Progenitor cell of endocrine pancreas (in vitro differentiated cells): Measurements from ENCODE around the gene ZBTB47. TPM values are rescaled to one million over a fixed set of nuclear protein-coding genes. Genes with fewer than 3 reads are reported as not detected.

Experiments
- DNase-seq: peaks from one replicate; pipeline ENCODE4 v3.0.0; 2021; ENCODE audit warnings: low spot score; ENCODE audit not compliant: unreplicated experiment
- H3K27ac Mint-ChIP-seq: 2 replicates; pipeline ENCODE4 v1.8.0; 2021; ENCODE audit warnings: mild to moderate bottlenecking, moderate library complexity, mixed read lengths
- H3K27me3 Mint-ChIP-seq: 2 replicates; pipeline ENCODE4 v1.8.0; 2021; ENCODE audit warnings: mixed read lengths
- H3K36me3 Mint-ChIP-seq: 2 replicates; pipeline ENCODE4 v1.8.0; 2022; ENCODE audit warnings: mixed read lengths; ENCODE audit not compliant: insufficient read depth
- H3K4me1 Mint-ChIP-seq: 2 replicates; pipeline ENCODE4 v1.8.0; 2021; ENCODE audit warnings: low read depth, mixed read lengths
- H3K4me3 Mint-ChIP-seq: 2 replicates; pipeline ENCODE4 v1.8.0; 2021; ENCODE audit warnings: low read depth, mild to moderate bottlenecking, moderate library complexity, mixed read lengths
- H3K9me3 Mint-ChIP-seq: 2 replicates; pipeline ENCODE4 v1.8.0; 2021; ENCODE audit warnings: low read depth, mixed read lengths
- total RNA-seq: library from RNA; stranded (reverse); gene quantifications from 2 replicates; pipeline ENCODE4 v1.2.1, GENCODE V29; 2021
- TF ChIP-seq, protein P1 (sequence below): fragments of 200-600 bp; sonication (generic); IDR thresholded peaks from one replicate; pipeline ENCODE4 v1.5.0; 2021; ENCODE audit warnings: antibody characterized with exemption, mild to moderate bottlenecking; ENCODE audit not compliant: unreplicated experiment

The ZBTB47 gene
- total RNA-seq, 1 donor from 2014 or later, result 9.7 TPM

DNA sequence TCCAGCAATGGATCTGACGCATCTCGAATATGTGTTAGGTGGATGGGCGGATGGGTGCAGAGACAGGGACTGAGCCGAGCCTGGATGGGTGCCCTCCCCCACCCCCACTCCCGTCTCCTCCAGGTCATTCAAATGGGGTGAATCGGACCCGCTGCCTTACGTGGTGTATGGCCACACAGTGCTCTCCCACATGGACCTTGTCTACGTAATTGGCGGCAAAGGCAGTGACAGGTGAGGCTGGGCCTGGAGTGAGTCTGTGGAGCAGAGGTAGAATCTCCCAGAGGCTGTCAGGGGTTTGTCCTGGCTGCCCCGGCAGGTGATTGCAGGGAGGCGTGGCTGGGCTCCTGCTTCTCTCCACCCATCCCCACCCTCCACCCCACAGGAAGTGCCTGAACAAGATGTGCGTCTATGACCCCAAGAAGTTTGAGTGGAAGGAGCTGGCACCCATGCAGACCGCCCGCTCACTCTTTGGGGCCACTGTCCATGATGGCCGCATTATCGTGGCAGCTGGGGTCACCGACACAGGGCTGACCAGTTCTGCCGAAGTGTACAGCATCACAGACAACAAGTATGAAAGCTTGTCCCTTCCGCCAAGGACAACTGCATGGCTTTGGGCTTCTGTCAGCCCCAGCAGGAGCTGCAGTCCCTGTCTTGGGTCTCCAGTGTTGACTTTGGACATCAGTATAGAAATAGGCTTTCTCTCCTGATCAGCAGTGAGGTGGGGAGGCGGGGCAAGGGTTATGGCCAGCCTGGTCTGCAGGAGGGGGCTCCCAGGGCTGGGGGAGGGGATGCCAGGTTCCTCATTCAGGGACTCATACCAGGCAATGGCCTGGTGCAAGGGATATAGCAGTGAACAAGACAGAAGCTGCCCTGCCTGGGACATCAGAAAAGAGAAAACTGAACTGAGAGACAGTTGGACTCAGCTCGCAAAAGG is 35.3 kb downstream of the ZBTB47 start:
- no peak overlapping the region for H3K4me3 Mint-ChIP-seq
- no peaks in the 10 kb centered on the region for H3K36me3 Mint-ChIP-seq
- TF ChIP-seq, protein P1, sequence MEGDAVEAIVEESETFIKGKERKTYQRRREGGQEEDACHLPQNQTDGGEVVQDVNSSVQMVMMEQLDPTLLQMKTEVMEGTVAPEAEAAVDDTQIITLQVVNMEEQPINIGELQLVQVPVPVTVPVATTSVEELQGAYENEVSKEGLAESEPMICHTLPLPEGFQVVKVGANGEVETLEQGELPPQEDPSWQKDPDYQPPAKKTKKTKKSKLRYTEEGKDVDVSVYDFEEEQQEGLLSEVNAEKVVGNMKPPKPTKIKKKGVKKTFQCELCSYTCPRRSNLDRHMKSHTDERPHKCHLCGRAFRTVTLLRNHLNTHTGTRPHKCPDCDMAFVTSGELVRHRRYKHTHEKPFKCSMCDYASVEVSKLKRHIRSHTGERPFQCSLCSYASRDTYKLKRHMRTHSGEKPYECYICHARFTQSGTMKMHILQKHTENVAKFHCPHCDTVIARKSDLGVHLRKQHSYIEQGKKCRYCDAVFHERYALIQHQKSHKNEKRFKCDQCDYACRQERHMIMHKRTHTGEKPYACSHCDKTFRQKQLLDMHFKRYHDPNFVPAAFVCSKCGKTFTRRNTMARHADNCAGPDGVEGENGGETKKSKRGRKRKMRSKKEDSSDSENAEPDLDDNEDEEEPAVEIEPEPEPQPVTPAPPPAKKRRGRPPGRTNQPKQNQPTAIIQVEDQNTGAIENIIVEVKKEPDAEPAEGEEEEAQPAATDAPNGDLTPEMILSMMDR, result no peak
- peaks cover 14% of the 10 kb centered on the region for H3K27me3 Mint-ChIP-seq
- no peak overlapping the region for H3K27ac Mint-ChIP-seq
- no peaks in the 10 kb centered on the region for H3K9me3 Mint-ChIP-seq
- no peaks in the 10 kb centered on the region for H3K4me1 Mint-ChIP-seq
- no peak for DNase-seq

DNA sequence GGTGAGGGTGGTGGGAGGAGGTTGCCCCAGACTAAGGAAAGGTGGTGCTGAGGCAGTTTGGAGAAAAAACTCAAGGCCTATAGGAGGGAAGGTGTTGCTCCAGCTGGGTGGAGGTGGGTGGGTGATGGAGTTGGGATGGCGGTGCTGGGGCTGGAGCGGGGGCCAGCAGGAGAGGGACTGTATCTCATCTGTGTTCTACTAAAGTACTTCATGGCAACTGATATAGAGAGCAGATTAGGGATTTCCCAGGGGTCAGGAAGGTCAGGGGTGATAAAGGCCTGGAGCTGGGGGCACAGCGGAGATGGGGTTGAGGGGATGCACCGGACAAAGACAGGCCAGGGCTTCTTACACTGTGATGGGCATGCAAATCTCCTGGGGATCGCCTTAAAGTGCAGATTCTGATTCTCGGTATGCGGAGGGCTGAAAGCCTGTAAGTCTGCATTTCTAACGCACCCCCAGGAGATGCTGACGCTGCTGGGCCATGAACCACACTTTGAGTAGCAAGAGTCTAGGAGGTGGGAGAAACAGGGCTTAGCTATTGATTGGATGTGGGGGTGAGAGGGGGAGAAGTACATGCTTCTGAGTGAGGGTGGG is 36.0 kb downstream of the ZBTB47 start:
- Mint-ChIP-seq H3K9me3 (no peaks in the 10 kb centered on the region), H3K36me3 (no peaks in the 10 kb centered on the region), H3K4me1 (no peaks in the 10 kb centered on the region), H3K4me3 (no peak overlapping the region), H3K27me3 (peaks cover 14% of the 10 kb centered on the region), H3K27ac (no peak overlapping the region)
- DNase-seq, result no peak
- TF ChIP-seq, protein P1, result no peak

DNA sequence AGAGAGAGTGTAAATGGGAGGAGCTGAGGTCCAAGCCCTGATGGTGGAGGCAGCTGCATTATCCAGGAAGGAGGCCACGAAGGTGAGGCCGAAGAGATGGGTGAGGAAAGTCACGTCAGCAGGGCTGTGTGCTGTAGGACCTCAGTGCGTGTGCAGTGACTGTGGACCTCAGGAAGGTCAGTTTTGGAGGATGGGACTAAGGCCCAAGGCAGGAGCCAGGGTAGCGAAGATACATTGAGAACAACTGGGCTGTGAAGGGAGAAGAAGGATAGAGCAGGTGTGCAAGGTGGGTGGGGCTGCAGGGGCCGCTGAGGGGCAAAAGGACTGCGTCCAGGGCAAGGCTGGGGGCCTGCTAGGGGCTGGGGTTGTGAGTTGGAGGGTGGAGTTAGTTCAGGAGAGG is 36.7 kb downstream of the ZBTB47 start:
- no peaks in the 10 kb centered on the region for H3K9me3 Mint-ChIP-seq

DNA sequence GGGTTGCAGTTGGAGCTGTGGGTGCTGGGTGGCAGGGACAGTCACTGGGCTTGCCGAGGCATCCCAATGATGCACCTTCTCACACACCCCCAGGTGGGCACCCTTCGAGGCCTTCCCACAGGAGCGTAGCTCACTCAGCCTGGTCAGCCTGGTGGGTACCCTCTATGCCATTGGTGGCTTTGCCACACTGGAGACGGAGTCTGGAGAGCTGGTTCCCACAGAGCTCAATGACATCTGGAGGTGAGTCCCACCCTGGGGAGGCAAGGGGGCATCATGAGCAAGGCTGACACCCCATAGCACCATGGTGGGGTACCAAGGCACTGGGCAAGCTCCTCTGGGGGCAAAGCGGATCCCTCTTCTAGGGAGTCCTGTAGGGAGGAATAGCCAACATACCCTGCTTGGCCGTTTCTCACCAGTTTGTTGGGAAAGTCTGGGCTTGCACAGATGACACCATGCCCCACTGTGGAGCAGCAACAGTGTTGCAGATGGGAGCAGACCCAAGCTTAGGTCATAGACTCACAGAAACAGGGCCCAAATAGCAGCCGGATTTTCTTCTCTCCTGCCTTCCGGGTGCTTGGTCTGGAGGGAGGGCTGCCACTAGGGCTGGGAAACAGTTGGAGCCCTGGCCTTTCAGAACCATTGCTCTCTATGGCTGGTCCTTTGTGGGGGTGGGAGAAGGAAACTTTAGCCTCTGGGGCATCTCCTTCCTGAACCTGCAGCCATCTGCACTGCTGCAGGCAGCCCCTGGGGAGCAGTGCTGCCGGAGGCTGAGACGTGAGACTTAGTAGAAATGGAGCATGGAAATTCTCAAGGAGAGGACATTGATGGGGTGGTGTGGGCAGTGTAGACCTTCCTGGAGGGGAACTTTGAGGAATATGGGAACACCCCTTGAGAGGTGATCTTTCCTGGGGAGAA is 37.5 kb downstream of the ZBTB47 start:
- H3K9me3 Mint-ChIP-seq, result no peaks in the 10 kb centered on the region
- H3K27me3 Mint-ChIP-seq, result peaks cover 14% of the 10 kb centered on the region
- H3K36me3 Mint-ChIP-seq, result no peaks in the 10 kb centered on the region
- H3K4me1 Mint-ChIP-seq, result no peaks in the 10 kb centered on the region
- TF ChIP-seq, protein P1, result no peak
- no peak overlapping the region for H3K4me3 Mint-ChIP-seq
- no peak overlapping the region for H3K27ac Mint-ChIP-seq
- no peak for DNase-seq

More for the DNA sequence above, 36.7 kb downstream of the ZBTB47 start:
- TF ChIP-seq, protein P1, result no peak
- DNase-seq, result no peak
- H3K27ac Mint-ChIP-seq, result no peak overlapping the region
- H3K27me3 Mint-ChIP-seq, result peaks cover 14% of the 10 kb centered on the region
- no peaks in the 10 kb centered on the region for H3K4me1 Mint-ChIP-seq
- no peaks in the 10 kb centered on the region for H3K36me3 Mint-ChIP-seq
- no peak overlapping the region for H3K4me3 Mint-ChIP-seq
